Omental fat pad (tissue), 4 donors: ENCODE data around the gene CUTA. TPM values are rescaled to one million over a fixed set of nuclear protein-coding genes. Genes with fewer than 3 reads are reported as not detected.

Experiments used
- ATAC-seq: fragments of 150-250 bp; one replicate; pipeline ENCODE4 v1.9.1; 2016; ENCODE audit warnings: mild to moderate bottlenecking, moderate library complexity; ENCODE audit not compliant: low FRiP score
- DNase-seq: peaks from one replicate; pipeline ENCODE4 v3.0.0-alpha.2; 2019; ENCODE audit warnings: low spot score
- CTCF ChIP-seq, 3 donors: fragments of 450-650 bp; IDR thresholded peaks; one replicate each; pipeline ENCODE4 v1.5.1; 2016 to 2017; ENCODE audit warnings: antibody characterized with exemption in 3 of 3, mild to moderate bottlenecking in 3 of 3, moderate library complexity in 2 of 3
- total RNA-seq, 4 donors: library from RNA; depleted of rRNA; stranded (reverse); fragments of >200 nt; gene quantifications; one replicate each; pipeline ENCODE4 v1.1.0, GENCODE V29; 2016

Gene CUTA
- total RNA-seq, 4 donors from 2014 or later, result 57.1 to 107 (median 98.1) TPM

- ATAC-seq (no peak), DNase-seq (no peak)
- TF ChIP-seq CTCF (IDR thresholded peaks at IDR 0.05), result no peak
Observed at GRCh38 chr6:33455051-33455450, 37.1 kb upstream of the CUTA start.

GRCh38 chr6:33454009-33454946 is 36.4 kb upstream of the CUTA start, which contains the start of gene ZBTB9:
Gene ZBTB9, plus strand, starts transcription at chr6:33454576. Its CDS starts 525 bp downstream, at chr6:33455101.
- no peak for TF ChIP-seq CTCF (IDR thresholded peaks at IDR 0.05)
- DNase-seq (peak; percentile 81), ATAC-seq (peak; percentile 99)

GRCh38 chr6:33453393-33454008 is 35.6 kb upstream of the CUTA start:
- TF ChIP-seq CTCF (IDR thresholded peaks at IDR 0.05), result no peak
- DNase-seq (no peak), ATAC-seq (no peak)

- ATAC-seq, result no peak
- TF ChIP-seq CTCF (IDR thresholded peaks at IDR 0.05), result no peak
- no peak for DNase-seq
Observed at GRCh38 chr6:33452496-33452895, 34.6 kb upstream of the CUTA start.

- TF ChIP-seq CTCF (IDR thresholded peaks at IDR 0.05), result no peak
- ATAC-seq (no peak), DNase-seq (no peak)
Observed at GRCh38 chr6:33451606-33452005, 33.7 kb upstream of the CUTA start.

GRCh38 chr6:33450434-33450833 is 32.5 kb upstream of the CUTA start:
- ATAC-seq, result no peak
- TF ChIP-seq CTCF (IDR thresholded peaks at IDR 0.05), result no peak
- no peak for DNase-seq
